ENCODE results near the gene LENG1.

DNA sequence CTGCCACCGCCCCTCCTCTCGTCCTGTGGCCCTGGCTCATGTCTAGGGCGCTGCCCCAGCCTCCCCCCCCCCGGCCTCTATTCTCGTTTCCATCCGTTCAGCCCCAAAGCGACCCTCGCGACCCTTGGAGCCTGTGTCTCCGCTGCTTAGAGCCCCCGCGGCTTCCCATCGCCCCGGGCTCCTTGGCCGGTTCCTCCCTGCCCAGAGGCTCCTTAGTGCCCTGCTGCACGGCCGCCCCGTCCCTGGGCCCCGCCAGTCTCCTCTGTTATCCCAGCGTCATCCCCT lies 31.1 kb downstream of the LENG1 start:
- TF ChIP-seq, protein P1, sequence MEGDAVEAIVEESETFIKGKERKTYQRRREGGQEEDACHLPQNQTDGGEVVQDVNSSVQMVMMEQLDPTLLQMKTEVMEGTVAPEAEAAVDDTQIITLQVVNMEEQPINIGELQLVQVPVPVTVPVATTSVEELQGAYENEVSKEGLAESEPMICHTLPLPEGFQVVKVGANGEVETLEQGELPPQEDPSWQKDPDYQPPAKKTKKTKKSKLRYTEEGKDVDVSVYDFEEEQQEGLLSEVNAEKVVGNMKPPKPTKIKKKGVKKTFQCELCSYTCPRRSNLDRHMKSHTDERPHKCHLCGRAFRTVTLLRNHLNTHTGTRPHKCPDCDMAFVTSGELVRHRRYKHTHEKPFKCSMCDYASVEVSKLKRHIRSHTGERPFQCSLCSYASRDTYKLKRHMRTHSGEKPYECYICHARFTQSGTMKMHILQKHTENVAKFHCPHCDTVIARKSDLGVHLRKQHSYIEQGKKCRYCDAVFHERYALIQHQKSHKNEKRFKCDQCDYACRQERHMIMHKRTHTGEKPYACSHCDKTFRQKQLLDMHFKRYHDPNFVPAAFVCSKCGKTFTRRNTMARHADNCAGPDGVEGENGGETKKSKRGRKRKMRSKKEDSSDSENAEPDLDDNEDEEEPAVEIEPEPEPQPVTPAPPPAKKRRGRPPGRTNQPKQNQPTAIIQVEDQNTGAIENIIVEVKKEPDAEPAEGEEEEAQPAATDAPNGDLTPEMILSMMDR (IDR thresholded peaks at IDR 0.05; ENCODE audit: low read depth, low read length): no peak
- TF ChIP-seq EZH2phosphoT487 (IDR thresholded peaks at IDR 0.05; ENCODE audit: low read depth): no peak

All from OCI-LY3 (cell line).